KG1 (cell line): ENCODE measurements around the gene VPS8.

Experiments
- DNase-seq: peaks from one replicate; lab custom pipeline; 2025; lab: John Stamatoyannopoulos, UW

The VPS8 gene

GRCh38 chr3:184781801-184782200, 30.2 kb upstream of the VPS8 start:
- DNase-seq: no peak

GRCh38 chr3:184783319-184783718, 28.6 kb upstream of the VPS8 start:
- no peak for DNase-seq

- no peak for DNase-seq
Observed at GRCh38 chr3:184784731-184785500, 27.1 kb upstream of the VPS8 start.

GRCh38 chr3:184785890-184786279, 26.1 kb upstream of the VPS8 start:
- no peak for DNase-seq

- peak; percentile 36 for DNase-seq
Observed at GRCh38 chr3:184786280-184786941, 25.6 kb upstream of the VPS8 start.

- DNase-seq: no peak
Observed at GRCh38 chr3:184788751-184789150, 23.2 kb upstream of the VPS8 start.

GRCh38 chr3:184789314-184789998, 22.5 kb upstream of the VPS8 start:
- DNase-seq: no peak

- DNase-seq: no peak
Observed at GRCh38 chr3:184791171-184791570, 20.8 kb upstream of the VPS8 start.

GRCh38 chr3:184795522-184796190, 16.3 kb upstream of the VPS8 start:
- DNase-seq: no peak

- DNase-seq: no peak
Observed at GRCh38 chr3:184796551-184796950, 15.4 kb upstream of the VPS8 start.

- no peak for DNase-seq
Observed at GRCh38 chr3:184796954-184797353, 15.0 kb upstream of the VPS8 start.

GRCh38 chr3:184798120-184798519, 13.8 kb upstream of the VPS8 start:
- no peak for DNase-seq

- no peak for DNase-seq
Observed at GRCh38 chr3:184800349-184800930, 11.5 kb upstream of the VPS8 start.

- no peak for DNase-seq
Observed at GRCh38 chr3:184801241-184801785, 10.7 kb upstream of the VPS8 start.

GRCh38 chr3:184802150-184802549, 9.8 kb upstream of the VPS8 start:
- no peak for DNase-seq

GRCh38 chr3:184804801-184805200, 7.2 kb upstream of the VPS8 start:
- no peak for DNase-seq

- no peak for DNase-seq
Observed at GRCh38 chr3:184805351-184806038, 6.5 kb upstream of the VPS8 start.

GRCh38 chr3:184806567-184807271, 5.2 kb upstream of the VPS8 start:
- no peak for DNase-seq

- DNase-seq: no peak
Observed at GRCh38 chr3:184807549-184807948, 4.4 kb upstream of the VPS8 start.

- DNase-seq: no peak
Observed at GRCh38 chr3:184808021-184808420, 3.9 kb upstream of the VPS8 start.

- no peak for DNase-seq
Observed at GRCh38 chr3:184810146-184810545, 1.8 kb upstream of the VPS8 start.
